ENCODE measurements around the gene IPMK. TPM values are rescaled to one million over a fixed set of nuclear protein-coding genes. Genes with fewer than 3 reads are reported as not detected.

IPMK gene
- total RNA-seq, 1 experiment from 2014 or later, result 10.0 TPM

GRCh38 chr10:58225654-58226053 is 42.0 kb downstream of the IPMK start:
- no TSS peak for BruUV-seq (replicated peaks)
- no peaks in the 10 kb centered on the region for H3K4me1 Mint-ChIP-seq (ENCODE audit: low read depth, unreplicated experiment)
- no peaks in the 10 kb centered on the region for H3K36me3 Mint-ChIP-seq (ENCODE audit: insufficient read depth, unreplicated experiment)
- no peak for TF ChIP-seq CTCF (IDR thresholded peaks at IDR 0.05; ENCODE audit: unreplicated experiment)
- no peaks in the 10 kb centered on the region for H3K27me3 Mint-ChIP-seq (ENCODE audit: unreplicated experiment)
- H3K27ac Mint-ChIP-seq (ENCODE audit: unreplicated experiment), result no peak overlapping the region
- intact Hi-C loops (cut with micrococcal nuclease; ENCODE audit: unreplicated experiment), result no loop called here
- DNase-seq, result no peak
- CTCF ChIA-PET, result no interaction called here
- H3K4me3 Mint-ChIP-seq (ENCODE audit: low read depth, unreplicated experiment), result no peak overlapping the region
- peaks cover under 1% of the 10 kb centered on the region for H3K9me3 Mint-ChIP-seq (ENCODE audit: low read depth, unreplicated experiment)

- Mint-ChIP-seq H3K9me3 (ENCODE audit: low read depth, unreplicated experiment) (no peaks in the 10 kb centered on the region), H3K4me1 (ENCODE audit: low read depth, unreplicated experiment) (no peaks in the 10 kb centered on the region), H3K27ac (ENCODE audit: unreplicated experiment) (no peak overlapping the region), H3K36me3 (ENCODE audit: insufficient read depth, unreplicated experiment) (no peaks in the 10 kb centered on the region), H3K27me3 (ENCODE audit: unreplicated experiment) (no peaks in the 10 kb centered on the region), H3K4me3 (ENCODE audit: low read depth, unreplicated experiment) (no peak overlapping the region)
- DNase-seq, result no peak
- no TSS peak for BruUV-seq (replicated peaks)
- intact Hi-C loops (cut with micrococcal nuclease; ENCODE audit: unreplicated experiment), result no loop called here
- no peak for TF ChIP-seq CTCF (IDR thresholded peaks at IDR 0.05; ENCODE audit: unreplicated experiment)
- CTCF ChIA-PET, result interaction anchor here (0.6 kb wide), 1 partner anchor 46 kb away, joined by 3 read pairs; no protein-coding TSS in a partner anchor
Observed at GRCh38 chr10:58220769-58221451, 46.8 kb downstream of the IPMK start.

- no TSS peak for BruUV-seq (replicated peaks)
- no peaks in the 10 kb centered on the region for H3K4me1 Mint-ChIP-seq (ENCODE audit: low read depth, unreplicated experiment)
- no peaks in the 10 kb centered on the region for H3K9me3 Mint-ChIP-seq (ENCODE audit: low read depth, unreplicated experiment)
- CTCF ChIA-PET, result no interaction called here
- H3K36me3 Mint-ChIP-seq (ENCODE audit: insufficient read depth, unreplicated experiment), result no peaks in the 10 kb centered on the region
- no peak for DNase-seq
- no peak overlapping the region for H3K27ac Mint-ChIP-seq (ENCODE audit: unreplicated experiment)
- no peak for TF ChIP-seq CTCF (IDR thresholded peaks at IDR 0.05; ENCODE audit: unreplicated experiment)
- intact Hi-C loops (cut with micrococcal nuclease; ENCODE audit: unreplicated experiment), result no loop called here
- H3K27me3 Mint-ChIP-seq (ENCODE audit: unreplicated experiment), result no peaks in the 10 kb centered on the region
- no peak overlapping the region for H3K4me3 Mint-ChIP-seq (ENCODE audit: low read depth, unreplicated experiment)
Observed at GRCh38 chr10:58219875-58220274, 47.8 kb downstream of the IPMK start.

DNA sequence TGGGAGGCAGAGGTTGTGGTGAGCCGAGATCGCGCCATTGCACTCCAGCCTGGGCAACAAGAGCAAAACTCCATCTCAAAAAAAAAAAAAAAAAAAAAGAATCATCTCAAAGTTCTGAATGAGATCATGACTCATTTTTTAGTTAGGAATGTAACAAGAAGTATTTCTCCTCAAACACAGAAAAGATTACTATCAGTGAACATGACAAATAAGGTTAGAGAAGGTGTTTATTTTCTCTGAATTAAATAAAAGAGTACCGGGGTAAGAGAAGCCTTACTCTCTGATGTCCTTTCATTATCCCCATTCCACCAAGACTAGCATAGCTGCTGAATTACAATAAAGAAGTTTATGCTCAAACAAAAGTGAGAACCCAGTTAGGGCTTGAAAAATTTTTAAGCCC is 50.1 kb downstream of the IPMK start:
- TF ChIP-seq CTCF (IDR thresholded peaks at IDR 0.05; ENCODE audit: unreplicated experiment), result no peak
- no peaks in the 10 kb centered on the region for H3K27me3 Mint-ChIP-seq (ENCODE audit: unreplicated experiment)
- DNase-seq, result no peak
- H3K36me3 Mint-ChIP-seq (ENCODE audit: insufficient read depth, unreplicated experiment), result no peaks in the 10 kb centered on the region
- intact Hi-C loops (cut with micrococcal nuclease; ENCODE audit: unreplicated experiment), result no loop called here
- no peak overlapping the region for H3K4me3 Mint-ChIP-seq (ENCODE audit: low read depth, unreplicated experiment)
- no TSS peak for BruUV-seq (replicated peaks)
- H3K27ac Mint-ChIP-seq (ENCODE audit: unreplicated experiment), result no peak overlapping the region
- H3K4me1 Mint-ChIP-seq (ENCODE audit: low read depth, unreplicated experiment), result peaks cover 10% of the 10 kb centered on the region
- peaks cover 2% of the 10 kb centered on the region for H3K9me3 Mint-ChIP-seq (ENCODE audit: low read depth, unreplicated experiment)
- CTCF ChIA-PET, result interaction anchor here (0.8 kb wide), 1 partner anchor 55 kb away, joined by 3 read pairs; no protein-coding TSS in a partner anchor

Measured in Calu3 (cell line).